Stimulated activated CD4-positive, alpha-beta T cell treated with anti-CD3 and anti-CD28 coated beads, Interleukin-12 subunit alpha, Interleukin-12 subunit beta, amount 100 ng/mL, for 24 hours (primary cell): Measurements from ENCODE around the gene JADE1.

Experiments
- DNase-seq, 2 experiments: peaks; one replicate each; pipeline ENCODE4 v3.0.0-alpha.2; 2020; ENCODE audit warnings: low read depth in 2 of 2

JADE1 gene

GRCh38 chr4:128871948-128872347, 62.4 kb downstream of the JADE1 start:
- DNase-seq: no peak

- DNase-seq: no peak
These were observed 66.7 kb downstream of the JADE1 start for GRCh38 chr4:128876200-128876599.

- no peak for DNase-seq
These were observed 68.4 kb downstream of the JADE1 start for GRCh38 chr4:128877934-128878333.

DNA sequence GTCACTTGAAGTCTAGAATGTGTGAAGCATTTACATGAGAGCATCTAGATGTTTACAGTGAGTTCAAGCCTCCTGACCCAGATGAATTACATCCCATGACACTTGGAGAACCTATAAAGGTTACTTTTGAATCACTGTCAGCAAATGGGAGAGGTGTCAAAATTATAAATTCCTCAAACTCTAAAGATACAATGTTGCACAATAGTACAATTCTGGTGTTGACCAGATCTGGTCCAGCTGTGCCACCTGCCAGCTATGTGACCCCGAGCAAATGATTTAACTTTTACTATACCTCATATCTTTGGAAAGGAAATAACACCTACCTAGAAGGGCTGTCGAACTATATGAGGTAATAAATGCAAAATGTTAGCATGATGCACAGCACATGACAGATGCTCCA, 69.8 kb downstream of the JADE1 start:
- no peak for DNase-seq

GRCh38 chr4:128879971-128880370, 70.5 kb downstream of the JADE1 start:
- no peak for DNase-seq

GRCh38 chr4:128880662-128881061, 71.2 kb downstream of the JADE1 start:
- DNase-seq: no peak

DNA sequence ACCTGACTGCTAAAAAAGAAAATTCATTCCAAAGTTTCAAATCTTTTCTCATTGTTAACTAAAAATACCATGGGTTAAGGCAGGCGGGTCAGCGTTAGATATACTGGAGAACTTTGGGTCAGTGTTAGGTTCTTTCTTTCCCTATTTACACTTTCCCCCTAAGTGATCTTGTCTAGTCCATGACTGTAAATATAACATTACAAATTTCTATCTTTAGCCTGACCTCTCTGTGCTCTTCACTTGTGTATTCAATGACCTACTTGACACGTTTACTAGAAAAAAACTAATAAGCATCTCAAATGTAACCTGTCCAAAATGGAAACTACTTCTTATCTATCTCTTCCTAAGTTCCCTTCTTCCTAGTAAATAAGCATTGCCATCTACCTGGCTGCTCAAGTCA, 95.3 kb downstream of the JADE1 start:
- no peak for DNase-seq

- DNase-seq: no peak
These were observed 97.1 kb downstream of the JADE1 start for GRCh38 chr4:128906581-128906980.

DNA sequence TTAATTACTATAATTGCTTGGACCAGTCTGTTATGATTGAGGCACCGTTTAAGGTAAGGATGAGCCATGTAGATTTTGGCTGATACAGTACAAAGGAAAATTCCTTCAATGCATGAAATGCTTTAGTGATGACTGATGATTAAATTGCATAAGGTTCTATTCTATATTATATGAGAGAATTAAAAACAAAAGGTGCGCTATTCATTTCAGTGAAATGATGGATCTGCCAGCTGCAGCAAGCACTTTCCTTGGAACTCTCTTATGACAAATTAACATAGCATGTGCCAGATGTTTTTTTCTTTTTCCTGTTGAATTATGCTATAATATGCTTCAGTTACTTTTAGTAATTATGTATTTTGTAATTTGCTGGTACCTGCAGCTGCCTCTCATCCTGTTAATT, 98.5 kb downstream of the JADE1 start:
- no peak for DNase-seq

DNA sequence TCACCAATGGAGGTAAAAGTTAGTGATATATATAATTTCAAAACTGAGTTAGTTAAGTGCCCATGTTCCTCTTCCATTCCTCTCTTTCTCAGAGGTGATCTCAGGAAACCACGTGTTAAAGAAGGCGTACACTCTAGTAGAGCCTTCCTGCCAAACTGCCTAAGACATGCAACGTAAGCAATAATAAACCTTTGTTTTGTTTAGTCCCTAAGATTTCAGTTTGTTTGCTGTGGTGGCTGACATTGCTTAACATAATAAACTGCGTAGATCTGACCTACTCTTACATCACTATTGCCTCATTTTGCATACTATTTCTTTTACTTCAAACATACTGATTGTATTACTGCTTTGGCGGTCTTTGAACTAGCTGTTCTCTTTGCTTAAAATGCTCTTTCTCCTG, 99.2 kb downstream of the JADE1 start:
- no peak for DNase-seq

GRCh38 chr4:128913228-128913627, 103.7 kb downstream of the JADE1 start:
- DNase-seq: no peak

DNA sequence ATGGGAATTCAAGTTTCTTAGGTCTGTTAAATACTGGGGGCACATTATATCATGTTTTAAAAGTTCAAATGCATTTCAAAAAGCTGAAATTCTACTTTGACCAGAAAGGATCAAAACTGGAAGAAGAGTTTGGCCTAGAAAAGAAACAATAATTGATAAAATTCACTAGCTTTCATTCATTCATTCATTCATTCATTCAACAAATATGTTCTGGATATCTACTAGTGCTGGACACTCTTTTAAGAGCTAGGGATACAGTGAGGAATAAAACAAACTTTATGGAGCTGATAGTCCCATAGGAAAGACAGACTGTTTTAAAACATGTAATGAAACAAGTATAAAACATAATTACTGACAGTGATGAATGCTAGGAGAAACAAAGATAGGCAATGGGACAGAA, 106.0 kb downstream of the JADE1 start:
- DNase-seq: no peak

DNA sequence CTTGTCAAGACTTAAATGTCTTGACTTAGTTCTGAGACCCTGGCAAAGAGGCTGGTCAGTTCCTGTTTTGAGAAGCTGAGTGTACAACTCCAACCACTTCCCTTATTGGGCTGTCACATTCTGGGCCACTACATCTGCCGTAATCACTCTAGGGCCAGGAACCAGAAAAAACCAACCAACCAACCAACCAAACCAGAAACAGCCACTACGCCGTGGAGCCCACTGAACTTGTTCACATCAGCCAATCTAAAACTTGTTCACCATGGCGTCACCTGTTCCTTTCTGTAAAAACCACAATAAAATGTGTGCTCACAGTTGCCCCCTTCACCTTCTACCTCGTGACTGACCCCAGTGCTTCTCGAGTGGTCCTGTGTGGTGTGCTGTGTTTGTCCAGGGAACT, 107.3 kb downstream of the JADE1 start:
- no peak for DNase-seq

DNA sequence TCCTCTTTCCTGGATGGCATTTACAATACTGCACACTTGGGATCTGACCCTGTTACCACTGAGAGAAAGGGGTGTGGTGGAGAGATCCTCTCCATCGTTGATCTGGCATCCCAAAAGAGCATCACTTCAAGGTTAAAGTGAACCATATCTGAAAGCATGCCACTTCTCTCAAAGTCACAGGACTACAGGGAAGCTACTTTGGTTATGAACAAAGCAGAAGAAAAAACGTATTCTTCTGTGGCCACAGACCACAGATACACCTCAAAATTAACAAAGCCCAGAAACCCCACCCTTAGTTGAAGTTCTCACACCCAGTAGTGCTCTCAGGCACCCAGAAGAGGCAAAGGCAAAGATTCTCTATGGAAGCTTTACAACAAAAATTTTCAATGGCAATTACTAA, 108.3 kb downstream of the JADE1 start:
- no peak for DNase-seq

GRCh38 chr4:128921954-128922353, 112.5 kb downstream of the JADE1 start:
- DNase-seq: no peak
